Nephron (organoid): Measurements from ENCODE around the gene MDK.
A peak's percentile ranks its signal among the peaks of the same experiment; 100 is the strongest.

Source experiments
- H3K27ac Mint-ChIP-seq, 3 experiments: 2 replicates each; pipeline ENCODE4 v1.8.0; 2020; ENCODE audit warnings: mixed read lengths in 3 of 3, mild to moderate bottlenecking in 2 of 3, moderate library complexity in 1 of 3
- H3K27me3 Mint-ChIP-seq: 2 replicates; pipeline ENCODE4 v1.8.0; 2021; ENCODE audit warnings: low read depth, mild to moderate bottlenecking, moderate library complexity, mixed read lengths
- H3K36me3 Mint-ChIP-seq: 2 replicates; pipeline ENCODE4 v1.8.0; 2020; ENCODE audit warnings: low read depth, mixed read lengths
- H3K4me1 Mint-ChIP-seq: 2 replicates; pipeline ENCODE4 v1.8.0; 2020; ENCODE audit warnings: mixed read lengths
- H3K4me3 Mint-ChIP-seq, 3 experiments: 2 replicates each; pipeline ENCODE4 v1.8.0; 2020; ENCODE audit warnings: mild to moderate bottlenecking in 3 of 3, mixed read lengths in 3 of 3, moderate library complexity in 2 of 3
- H3K9me3 Mint-ChIP-seq: 2 replicates; pipeline ENCODE4 v1.8.0; 2020; ENCODE audit warnings: mixed read lengths
- CTCF ChIP-seq, 3 experiments: fragments of 200-600 bp; sonication (generic); IDR thresholded peaks; one replicate each; pipeline ENCODE4 v1.5.0; 2021; ENCODE audit warnings: antibody characterized with exemption in 3 of 3; ENCODE audit not compliant: unreplicated experiment in 3 of 3

The MDK gene

GRCh38 chr11:46335271-46335670 is 46.2 kb upstream of the MDK start:
- H3K27ac Mint-ChIP-seq, result no peak overlapping the region
- H3K27me3 Mint-ChIP-seq, result peaks cover 55% of the 10 kb centered on the region
- no peaks in the 10 kb centered on the region for H3K36me3 Mint-ChIP-seq
- H3K9me3 Mint-ChIP-seq, result no peaks in the 10 kb centered on the region
- no peak overlapping the region for H3K4me3 Mint-ChIP-seq
- peaks cover 42% of the 10 kb centered on the region for H3K4me1 Mint-ChIP-seq
- TF ChIP-seq CTCF (IDR thresholded peaks at IDR 0.05; ENCODE audit: unreplicated experiment in 3 of 3), result no peak

GRCh38 chr11:46335890-46336562 is 45.4 kb upstream of the MDK start:
- no peaks in the 10 kb centered on the region for H3K9me3 Mint-ChIP-seq
- H3K4me1 Mint-ChIP-seq, result peaks cover 36% of the 10 kb centered on the region
- H3K36me3 Mint-ChIP-seq, result no peaks in the 10 kb centered on the region
- no peak for TF ChIP-seq CTCF (IDR thresholded peaks at IDR 0.05; ENCODE audit: unreplicated experiment in 3 of 3)
- H3K4me3 Mint-ChIP-seq, result peak overlapping the region in 1 of 3 experiments; percentile 5
- H3K27ac Mint-ChIP-seq, result peak overlapping the region in 2 of 3 experiments; percentile 40 to 44
- H3K27me3 Mint-ChIP-seq, result peaks cover 50% of the 10 kb centered on the region

- no peak for TF ChIP-seq CTCF (IDR thresholded peaks at IDR 0.05; ENCODE audit: unreplicated experiment in 3 of 3)
- Mint-ChIP-seq H3K4me3 (no peak overlapping the region), H3K4me1 (peaks cover 36% of the 10 kb centered on the region), H3K36me3 (no peaks in the 10 kb centered on the region), H3K27ac (no peak overlapping the region), H3K27me3 (peaks cover 43% of the 10 kb centered on the region), H3K9me3 (no peaks in the 10 kb centered on the region)
These were observed 44.8 kb upstream of the MDK start for GRCh38 chr11:46336563-46337180.

GRCh38 chr11:46337626-46338345 is 43.7 kb upstream of the MDK start:
- no peak for TF ChIP-seq CTCF (IDR thresholded peaks at IDR 0.05; ENCODE audit: unreplicated experiment in 3 of 3)
- Mint-ChIP-seq H3K36me3 (no peaks in the 10 kb centered on the region), H3K4me3 (peak overlapping the region in 1 of 3 experiments; percentile 15), H3K4me1 (peaks cover 43% of the 10 kb centered on the region), H3K27me3 (peaks cover 35% of the 10 kb centered on the region), H3K27ac (no peak overlapping the region), H3K9me3 (no peaks in the 10 kb centered on the region)

- TF ChIP-seq CTCF (IDR thresholded peaks at IDR 0.05; ENCODE audit: unreplicated experiment in 3 of 3), result no peak
- H3K36me3 Mint-ChIP-seq, result no peaks in the 10 kb centered on the region
- peak overlapping the region; percentile 4 to 62 (median 21) for H3K4me3 Mint-ChIP-seq
- H3K27me3 Mint-ChIP-seq, result peaks cover 31% of the 10 kb centered on the region
- no peaks in the 10 kb centered on the region for H3K9me3 Mint-ChIP-seq
- H3K4me1 Mint-ChIP-seq, result peaks cover 50% of the 10 kb centered on the region
- peak overlapping the region; percentile 42 to 65 (median 64) for H3K27ac Mint-ChIP-seq
These were observed 42.9 kb upstream of the MDK start for GRCh38 chr11:46338636-46338987.
